ENCODE results near the gene CAPZB. TPM values are rescaled to one million over a fixed set of nuclear protein-coding genes. Genes with fewer than 3 reads are reported as not detected.

CAPZB gene
- total RNA-seq, 1 donor from 2014 or later: 264 TPM

GRCh38 chr1:19356266-19356665 lies 129.1 kb downstream of the CAPZB start:
- no peak for TF ChIP-seq CTCF (conservative IDR thresholded peaks at IDR 0.05)
- no peak for DNase-seq (ENCODE audit: extremely low spot score, unreplicated experiment)
- Mint-ChIP-seq H3K27ac (no peak overlapping the region), H3K27me3 (no peaks in the 10 kb centered on the region), H3K9me3 (no peaks in the 10 kb centered on the region), H3K4me3 (no peak overlapping the region), H3K4me1 (ENCODE audit: unreplicated experiment) (peaks cover 11% of the 10 kb centered on the region), H3K36me3 (peaks cover 8% of the 10 kb centered on the region)

GRCh38 chr1:19354531-19354981 lies 130.8 kb downstream of the CAPZB start:
- Mint-ChIP-seq H3K4me3 (no peak overlapping the region), H3K27me3 (no peaks in the 10 kb centered on the region), H3K9me3 (no peaks in the 10 kb centered on the region)

GRCh38 chr1:19353596-19353995 lies 131.7 kb downstream of the CAPZB start:
- DNase-seq (ENCODE audit: extremely low spot score, unreplicated experiment): no peak

More at GRCh38 chr1:19354531-19354981, 130.8 kb downstream of the CAPZB start:
- no peak for TF ChIP-seq CTCF (conservative IDR thresholded peaks at IDR 0.05)
- Mint-ChIP-seq H3K4me1 (ENCODE audit: unreplicated experiment) (peaks cover 4% of the 10 kb centered on the region), H3K36me3 (peaks cover 11% of the 10 kb centered on the region), H3K27ac (peak overlapping the region; percentile 33)
- DNase-seq (ENCODE audit: extremely low spot score, unreplicated experiment): no peak

GRCh38 chr1:19352839-19353238 lies 132.5 kb downstream of the CAPZB start:
- Mint-ChIP-seq H3K9me3 (no peaks in the 10 kb centered on the region), H3K27ac (no peak overlapping the region), H3K4me3 (no peak overlapping the region), H3K4me1 (ENCODE audit: unreplicated experiment) (peaks cover 4% of the 10 kb centered on the region), H3K27me3 (no peaks in the 10 kb centered on the region), H3K36me3 (peaks cover 11% of the 10 kb centered on the region)
- TF ChIP-seq CTCF (conservative IDR thresholded peaks at IDR 0.05): no peak
- DNase-seq (ENCODE audit: extremely low spot score, unreplicated experiment): no peak

More at GRCh38 chr1:19353596-19353995, 131.7 kb downstream of the CAPZB start:
- H3K36me3 Mint-ChIP-seq: peaks cover 11% of the 10 kb centered on the region
- H3K9me3 Mint-ChIP-seq: no peaks in the 10 kb centered on the region
- peaks cover 4% of the 10 kb centered on the region for H3K4me1 Mint-ChIP-seq (ENCODE audit: unreplicated experiment)
- no peak for TF ChIP-seq CTCF (conservative IDR thresholded peaks at IDR 0.05)
- peak overlapping the region; percentile 21 for H3K27ac Mint-ChIP-seq
- H3K4me3 Mint-ChIP-seq: no peak overlapping the region
- no peaks in the 10 kb centered on the region for H3K27me3 Mint-ChIP-seq

GRCh38 chr1:19351873-19352272 lies 133.5 kb downstream of the CAPZB start:
- H3K36me3 Mint-ChIP-seq: peaks cover 11% of the 10 kb centered on the region
- no peak overlapping the region for H3K27ac Mint-ChIP-seq
- H3K27me3 Mint-ChIP-seq: no peaks in the 10 kb centered on the region

More at GRCh38 chr1:19351873-19352272, 133.5 kb downstream of the CAPZB start:
- Mint-ChIP-seq H3K4me1 (ENCODE audit: unreplicated experiment) (peaks cover 4% of the 10 kb centered on the region), H3K9me3 (no peaks in the 10 kb centered on the region), H3K4me3 (no peak overlapping the region)
- no peak for TF ChIP-seq CTCF (conservative IDR thresholded peaks at IDR 0.05)
- no peak for DNase-seq (ENCODE audit: extremely low spot score, unreplicated experiment)
